GM13977 (cell line): ENCODE results near the gene CELSR2.

ENCODE experiments used
- DNase-seq: peaks from one replicate; pipeline ENCODE4 v3.0.0; 2012; ENCODE audit warnings: low spot score
- in situ Hi-C: fragments of 300-500 bp; cut with MboI; formaldehyde crosslinking; loops from one replicate; pipeline ENCODE4 v1.12.0; 2022; ENCODE audit warnings: low sequenced_read_pairs, low pct_unique_long_range_greater_than_20kb, mixed read lengths, inconsistent platforms; ENCODE audit not compliant: unreplicated experiment
- TF ChIP-seq, protein P1 (sequence below): IDR thresholded peaks from 2 replicates; pipeline ENCODE4 v1.5.1; 2012; ENCODE audit warnings: mild to moderate bottlenecking, control low read depth; ENCODE audit not compliant: insufficient read depth; ENCODE audit errors: extremely low read depth, missing control alignments

CELSR2 gene

GRCh38 chr1:109279615-109280278 is 30.4 kb downstream of the CELSR2 start:
- TF ChIP-seq, protein P1, sequence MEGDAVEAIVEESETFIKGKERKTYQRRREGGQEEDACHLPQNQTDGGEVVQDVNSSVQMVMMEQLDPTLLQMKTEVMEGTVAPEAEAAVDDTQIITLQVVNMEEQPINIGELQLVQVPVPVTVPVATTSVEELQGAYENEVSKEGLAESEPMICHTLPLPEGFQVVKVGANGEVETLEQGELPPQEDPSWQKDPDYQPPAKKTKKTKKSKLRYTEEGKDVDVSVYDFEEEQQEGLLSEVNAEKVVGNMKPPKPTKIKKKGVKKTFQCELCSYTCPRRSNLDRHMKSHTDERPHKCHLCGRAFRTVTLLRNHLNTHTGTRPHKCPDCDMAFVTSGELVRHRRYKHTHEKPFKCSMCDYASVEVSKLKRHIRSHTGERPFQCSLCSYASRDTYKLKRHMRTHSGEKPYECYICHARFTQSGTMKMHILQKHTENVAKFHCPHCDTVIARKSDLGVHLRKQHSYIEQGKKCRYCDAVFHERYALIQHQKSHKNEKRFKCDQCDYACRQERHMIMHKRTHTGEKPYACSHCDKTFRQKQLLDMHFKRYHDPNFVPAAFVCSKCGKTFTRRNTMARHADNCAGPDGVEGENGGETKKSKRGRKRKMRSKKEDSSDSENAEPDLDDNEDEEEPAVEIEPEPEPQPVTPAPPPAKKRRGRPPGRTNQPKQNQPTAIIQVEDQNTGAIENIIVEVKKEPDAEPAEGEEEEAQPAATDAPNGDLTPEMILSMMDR = no peak
- no peak for DNase-seq
- in situ Hi-C loops = no loop called here

- in situ Hi-C loops = no loop called here
- TF ChIP-seq, protein P1 = no peak
- no peak for DNase-seq
Measured at GRCh38 chr1:109280862-109281261, 31.5 kb downstream of the CELSR2 start.

GRCh38 chr1:109281680-109282496 is 32.5 kb downstream of the CELSR2 start:
- DNase-seq = no peak
- in situ Hi-C loops = no loop called here
- TF ChIP-seq, protein P1 = no peak

GRCh38 chr1:109282497-109282951 is 33.2 kb downstream of the CELSR2 start:
- DNase-seq = no peak
- TF ChIP-seq, protein P1 = no peak
- in situ Hi-C loops = no loop called here

DNA sequence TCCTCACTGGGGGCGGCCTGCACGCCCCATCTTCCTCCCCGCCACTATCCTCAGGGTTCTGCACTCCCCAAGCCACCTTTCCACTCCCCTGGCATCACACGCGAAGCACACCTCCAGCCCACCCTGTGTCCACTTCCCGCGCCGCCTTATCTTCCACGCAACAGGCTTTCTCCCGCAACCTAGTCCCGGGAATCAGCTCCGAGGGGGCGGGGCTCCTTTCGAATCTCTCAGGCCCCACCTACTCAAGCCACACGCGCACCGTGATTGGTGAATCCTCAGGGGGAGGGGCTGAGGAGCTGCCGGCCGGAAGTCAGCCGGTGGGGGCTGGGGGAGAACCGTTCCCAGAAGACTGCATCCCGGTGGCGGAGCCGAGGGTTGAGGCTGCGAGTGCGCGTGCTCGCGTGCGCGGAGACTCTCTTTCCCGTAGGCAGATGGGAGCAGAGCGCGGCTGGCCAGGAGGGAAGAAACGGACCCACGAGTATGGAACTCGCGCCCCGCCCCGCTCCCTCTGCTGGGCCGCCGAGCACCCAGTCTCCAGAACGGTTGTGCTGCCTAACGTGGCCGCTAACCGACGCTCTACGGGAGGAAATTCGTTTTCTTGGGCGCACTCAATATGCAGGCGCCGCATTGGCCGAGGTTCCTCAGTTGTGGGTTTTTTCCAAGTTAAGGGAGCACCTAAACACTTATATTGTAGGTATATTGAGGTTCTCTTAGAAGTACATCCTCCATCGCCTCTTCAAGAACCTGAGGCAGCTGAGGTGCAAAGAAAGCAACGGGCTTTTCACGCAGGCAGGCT is 33.8 kb downstream of the CELSR2 start, which contains the start of gene PSRC1:
TSS of gene PSRC1 (minus strand) at position 194 of the 796 bp plus-strand sequence.
- in situ Hi-C loops = no loop called here
- TF ChIP-seq, protein P1 = no peak
- DNase-seq = peak; percentile 96
